ENCODE measurements around the gene RAPGEF5.

Gene RAPGEF5

GRCh38 chr7:22346383-22347107, 10.4 kb downstream of the RAPGEF5 start:
- DNase-seq (ENCODE audit: low read depth), result no peak

GRCh38 chr7:22344655-22345054, 12.3 kb downstream of the RAPGEF5 start:
- DNase-seq (ENCODE audit: low read depth), result no peak

- no peak for DNase-seq (ENCODE audit: low read depth)
These were observed 13.3 kb downstream of the RAPGEF5 start for GRCh38 chr7:22343612-22344011.

- DNase-seq (ENCODE audit: low read depth), result no peak
These were observed 13.9 kb downstream of the RAPGEF5 start for GRCh38 chr7:22343071-22343470.

- DNase-seq (ENCODE audit: low read depth), result no peak
These were observed 17.1 kb downstream of the RAPGEF5 start for GRCh38 chr7:22339725-22340390.

GRCh38 chr7:22338877-22339276, 18.1 kb downstream of the RAPGEF5 start:
- no peak for DNase-seq (ENCODE audit: low read depth)

GRCh38 chr7:22338411-22338810, 18.5 kb downstream of the RAPGEF5 start:
- no peak for DNase-seq (ENCODE audit: low read depth)

GRCh38 chr7:22333680-22334141, 23.2 kb downstream of the RAPGEF5 start:
- no peak for DNase-seq (ENCODE audit: low read depth)

- DNase-seq (ENCODE audit: low read depth), result no peak
These were observed 24.5 kb downstream of the RAPGEF5 start for GRCh38 chr7:22332461-22332870.

GRCh38 chr7:22331704-22332103, 25.2 kb downstream of the RAPGEF5 start:
- no peak for DNase-seq (ENCODE audit: low read depth)

- no peak for DNase-seq (ENCODE audit: low read depth)
These were observed 26.1 kb downstream of the RAPGEF5 start for GRCh38 chr7:22330903-22331302.

GRCh38 chr7:22329816-22330524, 27.0 kb downstream of the RAPGEF5 start:
- no peak for DNase-seq (ENCODE audit: low read depth)

- DNase-seq (ENCODE audit: low read depth), result no peak
These were observed 30.8 kb downstream of the RAPGEF5 start for GRCh38 chr7:22326181-22326580.

- no peak for DNase-seq (ENCODE audit: low read depth)
These were observed 31.3 kb downstream of the RAPGEF5 start for GRCh38 chr7:22325671-22326070.

GRCh38 chr7:22323714-22324113, 33.2 kb downstream of the RAPGEF5 start:
- no peak for DNase-seq (ENCODE audit: low read depth)

GRCh38 chr7:22320416-22320815, 36.5 kb downstream of the RAPGEF5 start:
- DNase-seq (ENCODE audit: low read depth), result no peak

GRCh38 chr7:22319424-22320403, 37.2 kb downstream of the RAPGEF5 start:
- no peak for DNase-seq (ENCODE audit: low read depth)

GRCh38 chr7:22318376-22318775, 38.6 kb downstream of the RAPGEF5 start:
- DNase-seq (ENCODE audit: low read depth), result no peak

GRCh38 chr7:22317632-22318031, 39.3 kb downstream of the RAPGEF5 start:
- no peak for DNase-seq (ENCODE audit: low read depth)

GRCh38 chr7:22316914-22317313, 40.0 kb downstream of the RAPGEF5 start:
- no peak for DNase-seq (ENCODE audit: low read depth)

- no peak for DNase-seq (ENCODE audit: low read depth)
These were observed 49.1 kb downstream of the RAPGEF5 start for GRCh38 chr7:22307816-22308215.

- DNase-seq (ENCODE audit: low read depth), result no peak
These were observed 51.2 kb downstream of the RAPGEF5 start for GRCh38 chr7:22305706-22306105.

Measured in CMK (cell line).